MM.1S (cell line): ENCODE measurements around the gene SNX30.

Experiments
- EZH2phosphoT487 ChIP-seq: fragments of 300-600 bp; sonication (generic); IDR thresholded peaks from 2 replicates; pipeline ENCODE4 v1.6.1; 2018; ENCODE audit warnings: antibody characterized with exemption, low read length
- TF ChIP-seq, protein P1 (sequence below): fragments of 300-600 bp; sonication (generic); IDR thresholded peaks from 2 replicates; pipeline ENCODE4 v1.5.1; 2016; ENCODE audit warnings: antibody characterized with exemption, low read length, mixed read lengths

GRCh38 chr9:112849363-112849922 is 98.9 kb downstream of the SNX30 start:
- TF ChIP-seq, protein P1, sequence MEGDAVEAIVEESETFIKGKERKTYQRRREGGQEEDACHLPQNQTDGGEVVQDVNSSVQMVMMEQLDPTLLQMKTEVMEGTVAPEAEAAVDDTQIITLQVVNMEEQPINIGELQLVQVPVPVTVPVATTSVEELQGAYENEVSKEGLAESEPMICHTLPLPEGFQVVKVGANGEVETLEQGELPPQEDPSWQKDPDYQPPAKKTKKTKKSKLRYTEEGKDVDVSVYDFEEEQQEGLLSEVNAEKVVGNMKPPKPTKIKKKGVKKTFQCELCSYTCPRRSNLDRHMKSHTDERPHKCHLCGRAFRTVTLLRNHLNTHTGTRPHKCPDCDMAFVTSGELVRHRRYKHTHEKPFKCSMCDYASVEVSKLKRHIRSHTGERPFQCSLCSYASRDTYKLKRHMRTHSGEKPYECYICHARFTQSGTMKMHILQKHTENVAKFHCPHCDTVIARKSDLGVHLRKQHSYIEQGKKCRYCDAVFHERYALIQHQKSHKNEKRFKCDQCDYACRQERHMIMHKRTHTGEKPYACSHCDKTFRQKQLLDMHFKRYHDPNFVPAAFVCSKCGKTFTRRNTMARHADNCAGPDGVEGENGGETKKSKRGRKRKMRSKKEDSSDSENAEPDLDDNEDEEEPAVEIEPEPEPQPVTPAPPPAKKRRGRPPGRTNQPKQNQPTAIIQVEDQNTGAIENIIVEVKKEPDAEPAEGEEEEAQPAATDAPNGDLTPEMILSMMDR: no peak
- no peak for TF ChIP-seq EZH2phosphoT487
